Activated naive CD4-positive, alpha-beta T cell treated with anti-CD3 and anti-CD28 coated beads for 36 hours (primary cell): Measurements from ENCODE around the gene ARMC5. TPM values are rescaled to one million over a fixed set of nuclear protein-coding genes. Genes with fewer than 3 reads are reported as not detected.
"Not testable (repeated sequence)": the region's sequence is repeated elsewhere in the genome, so short reads cannot be mapped to it uniquely, and the experiment has no call there.

Experiments used
- CTCF ChIA-PET: fragments of 350-600 bp; sonication (Branson Sonifier 250); formaldehyde crosslinking; loops from one replicate; lab custom pipeline; 2021; ENCODE audit warnings: antibody characterized with exemption; lab: Charles Lee
- DNase-seq: peaks from one replicate; pipeline ENCODE4 v3.0.0-alpha.2; 2020
- H3K27ac Mint-ChIP-seq: one replicate; pipeline ENCODE4 v1.8.0; 2021; ENCODE audit warnings: mild to moderate bottlenecking, mixed read lengths
- H3K27me3 Mint-ChIP-seq: one replicate; pipeline ENCODE4 v1.8.0; 2021; ENCODE audit warnings: low read depth, mixed read lengths
- H3K36me3 Mint-ChIP-seq: one replicate; pipeline ENCODE4 v1.8.0; 2021; ENCODE audit warnings: low read depth, mixed read lengths
- H3K4me1 Mint-ChIP-seq: one replicate; pipeline ENCODE4 v1.8.0; 2021; ENCODE audit warnings: low read depth, mixed read lengths
- H3K4me3 Mint-ChIP-seq: one replicate; pipeline ENCODE4 v1.8.0; 2021; ENCODE audit warnings: mild to moderate bottlenecking, moderate library complexity, mixed read lengths
- H3K9me3 Mint-ChIP-seq: one replicate; pipeline ENCODE4 v1.8.0; 2021; ENCODE audit warnings: mixed read lengths
- intact Hi-C: fragments of 100-400 bp; cut with micrococcal nuclease; formaldehyde crosslinking; loops from one replicate; pipeline ENCODE4 v1.15.1; 2023
- total RNA-seq, 2 experiments: library from RNA; stranded (reverse); gene quantifications; one replicate each; pipeline ENCODE4 v1.2.3, GENCODE V29; 2021

Gene ARMC5
- total RNA-seq, 2 experiments from 2014 or later: 6.3 to 6.7 TPM

GRCh38 chr16:31439023-31439422 lies 20.3 kb upstream of the ARMC5 start:
- intact Hi-C loops: not testable (repeated sequence)

GRCh38 chr16:31439519-31439918 lies 19.8 kb upstream of the ARMC5 start:
- no peak overlapping the region for H3K27ac Mint-ChIP-seq
- CTCF ChIA-PET: no interaction called here
- no peaks in the 10 kb centered on the region for H3K27me3 Mint-ChIP-seq
- peaks cover 9% of the 10 kb centered on the region for H3K4me1 Mint-ChIP-seq
- no peaks in the 10 kb centered on the region for H3K36me3 Mint-ChIP-seq
- H3K9me3 Mint-ChIP-seq: no peaks in the 10 kb centered on the region
- no peak for DNase-seq
- H3K4me3 Mint-ChIP-seq: no peak overlapping the region
- intact Hi-C loops: no loop called here

More at GRCh38 chr16:31439023-31439422, 20.3 kb upstream of the ARMC5 start:
- H3K27ac Mint-ChIP-seq, H3K4me3 Mint-ChIP-seq, H3K4me1 Mint-ChIP-seq, CTCF ChIA-PET, H3K36me3 Mint-ChIP-seq, DNase-seq, H3K9me3 Mint-ChIP-seq, H3K27me3 Mint-ChIP-seq: not testable (repeated sequence)

GRCh38 chr16:31440516-31441184 lies 18.7 kb upstream of the ARMC5 start:
- intact Hi-C loops: loop anchor here (5.0 to 10.0 kb wide), 4 partner anchors 58 to 238 kb away; partner anchors contain the start of gene PYCARD
- CTCF ChIA-PET: no interaction called here
- Mint-ChIP-seq H3K9me3 (no peaks in the 10 kb centered on the region), H3K36me3 (no peaks in the 10 kb centered on the region), H3K27me3 (no peaks in the 10 kb centered on the region), H3K4me1 (peaks cover 9% of the 10 kb centered on the region), H3K4me3 (no peak overlapping the region), H3K27ac (no peak overlapping the region)
- no peak for DNase-seq

GRCh38 chr16:31441956-31442355 lies 17.3 kb upstream of the ARMC5 start:
- Mint-ChIP-seq H3K27ac (no peak overlapping the region), H3K4me3 (peak overlapping the region; percentile 71), H3K36me3 (no peaks in the 10 kb centered on the region), H3K9me3 (no peaks in the 10 kb centered on the region), H3K27me3 (no peaks in the 10 kb centered on the region), H3K4me1 (peaks cover 9% of the 10 kb centered on the region)
- CTCF ChIA-PET: interaction anchor here (0.7 to 3.4 kb wide), 7 partner anchors 10 to 457 kb away, joined by 3 to 14 read pairs (median 3); partner anchors contain the start of gene HSD3B7
- intact Hi-C loops: loop anchor here (5.0 to 10.0 kb wide), 4 partner anchors 60 to 240 kb away; partner anchors contain the start of gene PYCARD
- DNase-seq: no peak

GRCh38 chr16:31445931-31446330 lies 13.4 kb upstream of the ARMC5 start:
- intact Hi-C loops: loop anchor here (10.0 kb wide), 1 partner anchor 181 kb away; no protein-coding TSS in a partner anchor

GRCh38 chr16:31451201-31451600 lies 8.1 kb upstream of the ARMC5 start:
- Mint-ChIP-seq H3K9me3 (no peaks in the 10 kb centered on the region), H3K27ac (no peak overlapping the region), H3K4me3 (no peak overlapping the region), H3K4me1 (peaks cover 31% of the 10 kb centered on the region), H3K36me3 (peaks cover 9% of the 10 kb centered on the region), H3K27me3 (no peaks in the 10 kb centered on the region)
- intact Hi-C loops: no loop called here
- CTCF ChIA-PET: interaction anchor here (0.7 to 1.0 kb wide), 3 partner anchors 8 to 92 kb away, joined by 4 to 6 read pairs (median 5); no protein-coding TSS in a partner anchor
- no peak for DNase-seq

More at GRCh38 chr16:31445931-31446330, 13.4 kb upstream of the ARMC5 start:
- H3K36me3 Mint-ChIP-seq, DNase-seq, H3K9me3 Mint-ChIP-seq, H3K4me1 Mint-ChIP-seq, H3K27me3 Mint-ChIP-seq, H3K27ac Mint-ChIP-seq, H3K4me3 Mint-ChIP-seq: not testable (repeated sequence)
- CTCF ChIA-PET: interaction anchor here (0.6 to 1.6 kb wide), 3 partner anchors 17 to 463 kb away, joined by 3 read pairs; no protein-coding TSS in a partner anchor

- no peaks in the 10 kb centered on the region for H3K9me3 Mint-ChIP-seq
- no peak for DNase-seq
- H3K36me3 Mint-ChIP-seq: peaks cover 11% of the 10 kb centered on the region
- H3K27me3 Mint-ChIP-seq: no peaks in the 10 kb centered on the region
- no peak overlapping the region for H3K27ac Mint-ChIP-seq
- peaks cover 36% of the 10 kb centered on the region for H3K4me1 Mint-ChIP-seq
- H3K4me3 Mint-ChIP-seq: no peak overlapping the region
- CTCF ChIA-PET: interaction anchor here (0.7 to 1.3 kb wide), 5 partner anchors 8 to 254 kb away, joined by 3 to 6 read pairs (median 5); no protein-coding TSS in a partner anchor
- intact Hi-C loops: no loop called here
Observed at GRCh38 chr16:31451681-31452351, 7.5 kb upstream of the ARMC5 start.

- no peak overlapping the region for H3K27ac Mint-ChIP-seq
- CTCF ChIA-PET: interaction anchor here (0.7 to 1.3 kb wide), 2 partner anchors 8 to 254 kb away, joined by 3 to 5 read pairs; no protein-coding TSS in a partner anchor
Observed at GRCh38 chr16:31452631-31453106, 6.6 kb upstream of the ARMC5 start.

GRCh38 chr16:31453255-31454204 lies 5.8 kb upstream of the ARMC5 start:
- CTCF ChIA-PET: interaction anchor here (1.3 kb wide), 1 partner anchor 7 kb away, joined by 5 read pairs; no protein-coding TSS in a partner anchor
- H3K27me3 Mint-ChIP-seq: no peaks in the 10 kb centered on the region
- DNase-seq: no peak
- intact Hi-C loops: no loop called here
- H3K36me3 Mint-ChIP-seq: peaks cover 24% of the 10 kb centered on the region
- no peaks in the 10 kb centered on the region for H3K9me3 Mint-ChIP-seq
- no peak overlapping the region for H3K4me3 Mint-ChIP-seq
- H3K4me1 Mint-ChIP-seq: peaks cover 51% of the 10 kb centered on the region
- H3K27ac Mint-ChIP-seq: no peak overlapping the region

More at GRCh38 chr16:31452631-31453106, 6.6 kb upstream of the ARMC5 start:
- no peaks in the 10 kb centered on the region for H3K27me3 Mint-ChIP-seq
- no peak for DNase-seq
- intact Hi-C loops: no loop called here
- H3K4me3 Mint-ChIP-seq: no peak overlapping the region
- H3K36me3 Mint-ChIP-seq: peaks cover 17% of the 10 kb centered on the region
- H3K4me1 Mint-ChIP-seq: peaks cover 45% of the 10 kb centered on the region
- H3K9me3 Mint-ChIP-seq: no peaks in the 10 kb centered on the region

GRCh38 chr16:31455601-31456314 lies 3.5 kb upstream of the ARMC5 start:
- no peaks in the 10 kb centered on the region for H3K9me3 Mint-ChIP-seq
- DNase-seq: peak; percentile 62
- CTCF ChIA-PET: interaction anchor here (0.5 to 2.9 kb wide), 10 partner anchors 13 to 413 kb away, joined by 3 to 14 read pairs (median 4); partner anchors contain the start of gene ZNF843
- H3K4me3 Mint-ChIP-seq: peak overlapping the region; percentile 58
- no peaks in the 10 kb centered on the region for H3K27me3 Mint-ChIP-seq
- intact Hi-C loops: loop anchor here (5.0 kb wide), 2 partner anchors 112 to 458 kb away; no protein-coding TSS in a partner anchor
- H3K36me3 Mint-ChIP-seq: peaks cover 24% of the 10 kb centered on the region
- peak overlapping the region; percentile 21 for H3K27ac Mint-ChIP-seq
- peaks cover 59% of the 10 kb centered on the region for H3K4me1 Mint-ChIP-seq

GRCh38 chr16:31456988-31457360 lies 2.3 kb upstream of the ARMC5 start:
- Mint-ChIP-seq H3K4me1 (peaks cover 52% of the 10 kb centered on the region), H3K27me3 (no peaks in the 10 kb centered on the region), H3K36me3 (peaks cover 24% of the 10 kb centered on the region), H3K4me3 (peak overlapping the region; percentile 87), H3K9me3 (no peaks in the 10 kb centered on the region), H3K27ac (peak overlapping the region; percentile 24)
- DNase-seq: no peak
- intact Hi-C loops: loop anchor here (5.0 kb wide), 2 partner anchors 110 to 460 kb away; no protein-coding TSS in a partner anchor
- CTCF ChIA-PET: interaction anchor here (0.6 to 2.9 kb wide), 2 partner anchors 14 to 46 kb away, joined by 3 to 14 read pairs; partner anchors contain the start of gene ZNF843
